Midbrain (tissue), 1 donor: ENCODE results near the gene CNIH2.
"Not testable (repeated sequence)": the region's sequence is repeated elsewhere in the genome, so short reads cannot be mapped to it uniquely, and the experiment has no call there.

Experiments used
- DNase-seq: peaks from one replicate; lab custom pipeline; 2025; lab: John Stamatoyannopoulos, UW

CNIH2 gene

GRCh38 chr11:66276619-66277018, 1.4 kb upstream of the CNIH2 start:
- DNase-seq: not testable (repeated sequence)

- not testable (repeated sequence) for DNase-seq
Observed at GRCh38 chr11:66277064-66277463, 911 bp upstream of the CNIH2 start.

GRCh38 chr11:66278363-66279091, 552 bp downstream of the CNIH2 start:
- no peak for DNase-seq

GRCh38 chr11:66279092-66279734, 1.2 kb downstream of the CNIH2 start:
- no peak for DNase-seq

GRCh38 chr11:66280428-66280827, 2.5 kb downstream of the CNIH2 start:
- DNase-seq: no peak

- DNase-seq: no peak
Observed at GRCh38 chr11:66281001-66281400, 3.0 kb downstream of the CNIH2 start.

GRCh38 chr11:66281776-66282467, 3.9 kb downstream of the CNIH2 start:
- no peak for DNase-seq

GRCh38 chr11:66282468-66283455, 4.8 kb downstream of the CNIH2 start:
- DNase-seq: peak; percentile 98

- DNase-seq: no peak
Observed at GRCh38 chr11:66283461-66284105, 5.6 kb downstream of the CNIH2 start.

GRCh38 chr11:66284526-66285078, 6.6 kb downstream of the CNIH2 start:
- DNase-seq: no peak

- no peak for DNase-seq
Observed at GRCh38 chr11:66285250-66285947, 7.4 kb downstream of the CNIH2 start.

- no peak for DNase-seq
Observed at GRCh38 chr11:66286699-66287098, 8.7 kb downstream of the CNIH2 start.

- DNase-seq: no peak
Observed at GRCh38 chr11:66287211-66287888, 9.4 kb downstream of the CNIH2 start.

GRCh38 chr11:66287889-66288670, 10.1 kb downstream of the CNIH2 start:
- DNase-seq: no peak

- peak; percentile 99 for DNase-seq
Observed at GRCh38 chr11:66288671-66289547, 10.9 kb downstream of the CNIH2 start, which contains the start of gene YIF1A. TSS of gene YIF1A (minus strand) at chr11:66289143. CDS start at chr11:66288985, 158 bp downstream.

- DNase-seq: peak; percentile 72
Observed at GRCh38 chr11:66289548-66290329, 11.8 kb downstream of the CNIH2 start.

- no peak for DNase-seq
Observed at GRCh38 chr11:66290330-66290621, 12.3 kb downstream of the CNIH2 start.
